ENCODE data around the gene NR1H2.
"Not testable (repeated sequence)": the region's sequence is repeated elsewhere in the genome, so short reads cannot be mapped to it uniquely, and the experiment has no call there.

The NR1H2 gene

DNA sequence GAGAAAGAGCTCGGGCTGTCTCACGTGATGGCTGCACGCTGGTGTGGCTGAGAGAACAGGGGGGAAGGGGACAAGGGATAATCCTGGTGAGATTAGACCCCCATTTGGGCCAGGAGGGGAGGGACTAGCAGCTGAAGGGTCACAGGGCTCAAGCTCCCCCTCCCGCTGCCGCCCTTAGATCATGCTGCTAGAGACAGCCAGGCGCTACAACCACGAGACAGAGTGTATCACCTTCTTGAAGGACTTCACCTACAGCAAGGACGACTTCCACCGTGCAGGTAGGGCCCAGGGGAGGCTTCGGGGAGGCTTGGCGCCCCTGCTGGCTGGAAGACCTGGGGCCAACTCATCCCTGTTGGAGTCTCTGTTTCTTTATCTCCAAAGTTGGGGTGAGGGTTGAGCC lies 3.3 kb downstream of the NR1H2 start:
- DNase-seq, result no peak

DNA sequence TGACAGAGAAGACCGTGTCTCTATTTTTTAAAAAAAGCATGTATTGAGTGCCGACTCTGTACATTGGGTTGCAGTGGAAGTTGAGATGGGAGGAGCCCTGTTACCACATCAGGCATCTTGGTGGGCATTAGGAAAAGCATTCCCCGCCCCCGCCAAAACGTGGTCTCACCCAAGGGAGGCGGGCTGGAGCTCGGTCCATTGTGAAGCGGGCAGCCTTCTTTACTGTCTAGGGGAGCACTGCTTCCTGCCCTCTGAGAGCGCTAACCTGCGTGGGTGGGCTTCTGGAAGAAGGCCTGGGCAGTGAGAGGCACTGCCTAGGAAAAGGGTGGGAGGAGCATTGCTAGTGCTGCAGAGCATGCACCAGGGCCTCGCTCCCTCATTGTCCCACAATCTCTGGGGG lies 3.9 kb downstream of the NR1H2 start:
- DNase-seq, result no peak

DNA sequence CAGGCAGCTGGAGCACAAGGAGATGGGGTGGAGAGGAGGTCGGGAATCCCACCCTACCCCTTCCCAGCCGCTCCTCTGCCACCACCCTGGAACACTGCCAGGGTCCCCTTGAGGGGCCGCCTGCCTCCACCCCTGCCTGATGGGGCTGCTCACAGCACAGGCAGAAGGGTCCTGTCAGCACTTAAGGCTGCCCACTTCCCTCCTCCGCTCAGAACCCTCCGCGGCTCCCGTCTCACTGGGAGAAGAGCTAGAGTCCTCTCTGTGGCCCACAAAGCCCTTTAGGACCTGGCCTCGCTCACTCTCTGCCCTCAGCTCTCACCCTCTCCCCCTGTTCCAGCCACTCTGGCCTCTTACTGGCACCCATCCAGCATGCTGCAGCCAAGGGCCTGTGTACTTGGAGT lies 4.5 kb downstream of the NR1H2 start:
- no peak for DNase-seq

DNA sequence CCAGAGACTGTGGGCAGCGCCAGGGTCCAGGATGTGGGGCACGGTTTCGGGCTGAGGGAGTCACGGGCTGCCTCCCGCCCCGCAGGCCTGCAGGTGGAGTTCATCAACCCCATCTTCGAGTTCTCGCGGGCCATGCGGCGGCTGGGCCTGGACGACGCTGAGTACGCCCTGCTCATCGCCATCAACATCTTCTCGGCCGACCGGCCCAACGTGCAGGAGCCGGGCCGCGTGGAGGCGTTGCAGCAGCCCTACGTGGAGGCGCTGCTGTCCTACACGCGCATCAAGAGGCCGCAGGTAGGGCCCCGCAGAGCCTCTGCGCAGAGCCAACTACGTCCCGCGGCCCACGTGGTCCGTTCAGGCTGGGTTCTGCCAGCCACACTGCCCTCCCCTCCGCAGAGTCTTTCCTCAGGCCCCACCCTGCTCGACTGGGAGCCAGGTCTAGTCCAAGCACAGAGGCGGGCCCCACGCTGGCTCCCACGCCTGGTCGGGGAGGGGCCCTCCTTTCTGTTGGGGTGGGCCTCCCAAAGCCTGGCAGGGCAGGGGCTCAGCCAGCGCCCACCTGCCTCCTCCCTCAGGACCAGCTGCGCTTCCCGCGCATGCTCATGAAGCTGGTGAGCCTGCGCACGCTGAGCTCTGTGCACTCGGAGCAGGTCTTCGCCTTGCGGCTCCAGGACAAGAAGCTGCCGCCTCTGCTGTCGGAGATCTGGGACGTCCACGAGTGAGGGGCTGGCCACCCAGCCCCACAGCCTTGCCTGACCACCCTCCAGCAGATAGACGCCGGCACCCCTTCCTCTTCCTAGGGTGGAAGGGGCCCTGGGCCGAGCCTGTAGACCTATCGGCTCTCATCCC lies 5.8 kb downstream of the NR1H2 start:
- DNase-seq, result no peak

DNA sequence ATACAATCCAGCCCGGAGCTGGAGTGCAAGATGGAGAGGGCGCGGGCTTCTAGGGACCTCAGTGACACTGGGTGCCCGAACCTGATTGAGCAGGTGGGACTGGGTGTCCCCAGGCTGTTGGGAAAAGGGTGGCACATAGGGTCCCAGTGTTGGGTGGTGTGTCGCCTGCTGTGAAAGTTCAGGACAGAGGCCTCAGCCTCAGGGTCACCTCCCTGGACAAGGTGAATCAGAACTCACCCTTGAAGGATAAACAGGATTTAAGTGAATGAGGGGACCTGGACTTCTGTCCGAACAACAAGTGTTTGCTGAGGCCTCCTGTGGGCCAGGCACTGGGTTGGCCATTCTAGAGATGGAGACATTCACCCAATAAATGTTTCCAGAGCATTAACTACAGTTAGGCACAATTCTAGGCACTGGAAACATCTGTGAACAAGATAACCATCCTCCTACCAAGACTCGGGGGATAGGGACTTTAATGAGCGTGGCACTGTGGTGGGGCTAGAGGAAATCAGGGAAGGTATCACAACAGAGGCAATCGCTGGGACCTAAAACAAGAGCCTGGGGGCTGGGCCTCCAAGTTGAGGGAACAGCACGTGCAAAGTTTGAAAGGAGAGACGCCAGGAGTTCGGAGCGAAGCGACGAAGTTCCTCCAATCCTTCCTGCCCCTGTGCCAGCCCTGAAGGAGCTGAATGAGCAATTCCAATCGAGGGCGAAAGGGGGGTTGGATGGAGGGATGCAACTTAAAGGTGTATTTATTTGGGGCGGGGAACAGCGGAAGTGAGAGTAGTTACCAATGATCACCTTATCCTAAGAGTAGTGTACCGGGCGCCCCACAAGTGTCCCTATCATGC lies 7.0 kb downstream of the NR1H2 start:
- no peak for DNase-seq

DNA sequence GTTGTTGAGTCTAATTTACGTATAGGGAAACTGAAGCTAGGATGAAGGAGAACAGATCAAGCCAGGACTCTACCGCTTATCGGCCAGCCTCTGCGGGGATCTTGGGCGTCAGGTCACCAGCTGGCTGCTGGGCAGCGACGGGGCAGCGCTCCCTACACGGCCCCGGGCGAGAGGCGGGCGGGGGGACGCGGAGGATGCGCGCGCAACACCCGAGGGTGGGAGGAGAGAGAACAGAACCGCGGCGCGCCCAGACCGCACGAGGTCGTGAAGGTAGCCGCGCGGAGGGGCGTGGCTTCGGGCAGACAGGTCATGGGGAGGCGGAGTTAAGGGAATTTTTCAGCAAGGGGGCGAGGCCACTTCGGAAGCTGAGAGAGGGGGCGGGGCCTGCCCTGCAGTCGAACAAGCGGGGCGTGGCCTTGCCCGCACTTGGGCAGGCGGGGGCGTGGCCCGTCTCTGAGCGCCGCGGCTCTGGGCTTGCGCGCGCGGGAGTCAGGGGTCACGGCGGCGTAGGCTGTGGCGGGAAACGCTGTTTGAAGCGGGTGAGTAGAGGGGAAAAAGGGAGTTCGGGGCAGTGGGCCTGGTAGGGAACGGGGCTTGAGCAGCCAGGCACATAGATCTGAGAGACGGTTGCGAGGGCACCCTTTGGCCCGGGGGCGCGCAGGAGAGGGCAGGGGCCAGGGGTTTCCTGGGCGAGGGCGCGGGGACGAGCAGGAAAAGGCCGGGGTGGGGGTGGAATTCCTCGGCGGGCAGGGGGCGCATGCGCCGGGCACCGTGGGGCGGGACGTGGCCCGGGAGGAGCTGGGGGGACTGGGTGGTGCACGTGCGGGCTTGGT lies 7.8 kb downstream of the NR1H2 start, which contains the start of gene POLD1:
POLD1 (plus strand) TSS at position 496 of the 833 bp plus-strand sequence. CDS start 14,505 bp downstream, outside the sequence.
- DNase-seq, result peak; percentile 91

DNA sequence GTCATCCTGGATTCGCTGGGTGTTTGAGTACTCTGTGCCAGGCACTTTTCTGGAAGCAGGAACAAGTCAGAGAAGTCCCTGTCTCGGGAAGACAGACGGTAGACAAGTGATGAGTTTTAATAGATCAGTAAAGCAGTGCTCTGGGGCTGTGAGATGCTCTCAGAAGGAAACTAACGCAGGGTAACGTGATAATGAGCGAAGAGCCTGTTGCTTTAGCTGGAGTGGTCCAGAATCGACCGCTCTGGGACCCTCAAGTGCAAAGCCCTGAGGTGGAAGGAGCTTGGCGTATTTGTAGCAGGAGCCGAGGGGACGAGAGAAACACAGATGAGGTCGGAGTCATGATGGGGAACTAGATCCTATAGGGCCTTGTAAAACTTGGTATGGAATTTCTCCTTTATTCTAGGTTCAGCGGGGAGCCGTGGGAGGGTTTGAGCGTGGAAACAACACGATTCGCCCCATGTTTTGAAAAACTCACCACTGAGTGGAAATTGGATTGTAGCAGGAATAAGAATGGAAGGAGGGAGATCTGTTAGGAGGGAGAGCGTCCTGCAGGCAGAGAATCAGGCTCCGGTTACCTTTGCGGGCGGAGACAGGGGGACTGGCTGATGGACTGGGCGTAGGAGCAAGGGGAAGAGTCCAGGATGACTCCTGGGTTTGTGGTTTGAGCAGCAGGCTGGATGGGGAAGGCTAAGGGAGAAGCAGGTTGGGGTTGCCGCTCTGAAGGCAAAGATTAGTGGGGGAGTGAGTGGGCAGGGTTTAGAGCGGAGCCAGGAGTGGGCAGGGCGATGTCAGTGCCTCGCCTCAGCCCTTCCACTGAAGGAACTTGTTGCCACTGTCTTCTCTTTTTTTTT lies 8.7 kb downstream of the NR1H2 start:
- no peak for DNase-seq

DNA sequence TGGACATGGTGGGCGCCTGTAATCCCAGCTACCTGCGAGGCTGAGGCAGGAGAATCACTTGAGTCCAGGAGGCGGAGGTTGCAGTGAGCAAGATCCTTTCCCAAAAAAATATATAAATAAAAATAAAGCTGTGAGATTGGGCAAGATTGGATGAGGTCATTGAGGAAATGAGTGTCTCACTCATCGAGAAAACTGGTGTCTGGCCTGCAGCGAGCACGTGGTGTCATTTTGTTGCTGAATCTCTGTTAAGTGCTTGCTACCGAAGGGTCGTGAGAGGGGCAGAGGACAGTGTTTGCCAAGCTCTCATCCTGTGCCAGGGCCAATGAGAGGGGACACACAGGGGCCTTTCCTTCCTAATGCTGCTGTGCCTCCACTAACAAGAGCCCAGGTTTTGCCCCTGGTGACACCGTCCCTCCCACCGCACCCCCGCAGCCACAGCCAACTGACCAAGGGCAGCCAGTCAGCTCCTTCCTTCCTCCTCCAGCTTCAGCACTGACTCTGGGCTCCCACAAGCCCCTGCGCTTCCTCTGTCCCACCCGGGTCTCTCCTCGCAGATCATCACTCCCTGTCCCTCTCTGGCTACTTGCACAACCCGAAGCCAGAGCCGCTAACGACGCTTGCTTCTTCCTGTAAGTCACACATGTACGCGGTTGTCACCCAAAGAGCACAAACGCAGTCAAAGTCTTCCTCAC lies 11.1 kb downstream of the NR1H2 start:
- DNase-seq, result no peak

DNA sequence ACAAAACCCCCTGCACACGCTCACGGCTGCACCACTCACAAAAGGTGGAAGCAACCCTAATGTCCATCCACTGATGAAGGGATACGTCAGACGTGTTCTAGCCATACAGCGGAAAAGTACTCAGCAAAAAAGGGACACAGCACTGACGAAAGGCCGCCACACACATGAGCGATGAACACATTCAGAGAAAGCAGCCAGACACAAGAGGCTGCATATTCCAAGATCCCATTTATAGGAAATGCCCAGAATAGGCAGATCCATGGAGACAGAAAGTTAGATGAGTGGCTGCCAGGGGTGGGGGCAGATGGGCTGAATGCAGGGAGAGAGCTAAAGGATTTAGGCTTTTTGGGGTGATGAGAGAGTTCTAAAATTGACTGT lies 11.6 kb downstream of the NR1H2 start:
- DNase-seq, result no peak

DNA sequence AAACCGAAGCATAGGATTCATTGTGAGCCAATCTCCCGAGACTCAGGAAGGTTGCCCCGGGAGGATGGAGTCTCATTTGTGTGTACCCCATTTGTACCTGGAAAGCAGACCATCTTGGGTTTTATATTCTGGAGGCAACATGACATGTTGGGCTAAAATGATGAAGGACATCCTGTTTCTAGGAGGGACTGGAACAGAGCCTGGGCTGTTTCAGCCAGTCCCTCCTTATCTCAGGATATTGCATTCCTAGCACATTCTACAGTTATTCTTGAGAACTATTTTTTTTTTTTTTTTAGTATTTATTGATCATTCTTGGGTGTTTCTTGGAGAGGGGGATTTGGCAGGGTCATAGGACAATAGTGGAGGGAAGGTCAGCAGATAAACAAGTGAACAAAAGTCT lies 14.0 kb downstream of the NR1H2 start:
- DNase-seq, result not testable (repeated sequence)

DNA sequence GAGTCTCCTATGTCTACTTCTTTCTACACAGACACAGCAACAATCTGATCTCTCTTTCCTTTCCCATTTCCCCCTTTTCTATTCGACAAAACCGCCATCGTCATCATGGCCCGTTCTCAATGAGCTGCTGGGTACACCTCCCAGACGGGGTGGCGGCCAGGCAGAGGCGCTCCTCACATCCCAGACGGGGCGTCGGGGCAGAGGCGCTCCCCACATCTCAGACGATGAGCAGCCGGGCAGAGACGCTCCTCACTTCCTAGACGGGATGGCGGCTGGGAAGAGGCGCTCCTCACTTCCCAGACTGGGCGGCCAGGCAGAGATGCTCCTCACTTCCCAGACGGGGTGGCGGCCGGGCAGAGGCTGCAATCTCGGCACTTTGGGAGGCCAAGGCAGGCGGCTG lies 14.7 kb downstream of the NR1H2 start:
- not testable (repeated sequence) for DNase-seq

DNA sequence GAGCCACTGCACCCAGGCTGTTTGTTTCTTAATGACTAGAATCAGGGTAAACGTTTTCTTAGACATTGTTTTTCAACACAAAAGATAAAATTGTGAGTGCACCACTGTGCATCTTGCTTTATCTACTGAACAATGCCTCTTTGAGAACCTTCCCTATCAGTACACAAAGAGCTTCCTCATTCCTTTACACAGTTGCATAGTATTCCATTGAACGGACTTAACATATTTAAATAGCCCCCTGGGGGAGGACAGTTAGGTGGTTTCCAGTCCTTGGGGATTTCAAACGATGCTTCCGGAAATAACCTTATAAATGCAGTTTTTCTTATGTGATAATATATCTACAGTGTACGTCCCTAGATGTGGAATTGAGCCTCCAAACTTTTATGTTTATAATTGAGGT lies 16.5 kb downstream of the NR1H2 start:
- DNase-seq, result no peak

DNA sequence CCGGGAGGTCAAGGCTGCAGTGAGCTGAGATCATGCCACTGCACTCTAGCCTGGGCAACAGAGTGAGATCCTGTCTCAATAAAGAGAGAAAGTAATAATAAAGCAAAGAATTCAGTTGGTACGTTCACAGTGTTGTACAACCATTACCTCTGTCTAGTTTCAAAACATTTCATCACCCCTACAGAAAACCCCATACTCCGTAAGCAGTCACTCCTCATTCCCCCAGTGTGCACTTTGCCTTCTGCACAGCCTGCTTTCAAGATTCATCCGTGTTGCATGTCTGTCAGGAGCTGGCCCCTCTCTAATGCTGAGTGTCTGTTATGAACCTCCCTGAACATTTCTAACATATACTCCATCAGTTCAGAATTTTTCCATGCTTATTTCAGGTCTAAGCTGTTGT lies 17.3 kb downstream of the NR1H2 start:
- DNase-seq, result no peak

DNA sequence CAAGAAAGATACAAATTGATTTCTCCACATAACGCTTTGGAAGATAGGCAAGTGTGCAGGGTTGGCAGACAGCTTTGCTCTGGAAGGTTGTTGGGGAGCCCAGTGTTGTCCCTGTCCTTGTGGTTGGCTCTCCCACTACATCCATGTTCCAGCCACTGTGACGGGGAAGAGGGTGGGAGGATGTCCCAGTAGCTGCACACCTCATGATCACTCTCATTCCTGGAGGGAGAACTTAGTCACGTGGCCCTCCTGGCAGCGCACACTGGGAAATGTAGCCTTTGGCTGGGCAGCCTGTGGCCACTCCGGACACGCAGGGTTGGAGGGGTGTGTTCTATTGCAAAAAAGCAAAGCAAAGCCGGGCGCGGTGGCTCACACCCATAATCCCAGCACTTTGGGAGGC lies 17.8 kb downstream of the NR1H2 start:
- no peak for DNase-seq

DNA sequence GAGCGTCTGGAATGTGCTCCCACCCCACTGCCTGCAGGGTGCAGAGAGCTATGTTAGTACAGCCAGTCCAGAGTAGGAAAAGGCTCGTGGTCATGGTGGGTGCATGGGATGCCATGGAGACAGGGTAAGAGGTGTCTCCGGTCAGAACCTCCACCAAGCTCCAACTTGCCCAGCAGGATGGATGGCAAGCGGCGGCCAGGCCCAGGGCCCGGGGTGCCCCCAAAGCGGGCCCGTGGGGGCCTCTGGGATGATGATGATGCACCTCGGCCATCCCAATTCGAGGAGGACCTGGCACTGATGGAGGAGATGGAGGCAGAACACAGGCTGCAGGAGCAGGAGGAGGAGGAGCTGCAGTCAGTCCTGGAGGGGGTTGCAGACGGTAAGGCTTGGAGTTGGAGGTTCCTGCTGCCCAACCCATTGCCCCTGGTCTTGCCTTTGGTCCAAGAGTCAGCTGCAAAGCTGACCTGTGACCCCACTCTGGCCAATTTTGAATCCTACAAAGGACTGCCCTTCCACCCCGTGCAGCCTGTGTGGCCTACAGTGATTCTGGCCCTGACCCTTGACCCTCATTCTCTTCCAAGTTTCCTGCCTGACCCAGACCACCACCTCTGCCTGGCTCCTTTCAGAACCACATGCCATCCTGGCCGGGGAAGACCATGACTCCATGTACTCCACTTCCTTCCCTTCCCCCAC lies 22.6 kb downstream of the NR1H2 start:
- DNase-seq, result no peak

DNA sequence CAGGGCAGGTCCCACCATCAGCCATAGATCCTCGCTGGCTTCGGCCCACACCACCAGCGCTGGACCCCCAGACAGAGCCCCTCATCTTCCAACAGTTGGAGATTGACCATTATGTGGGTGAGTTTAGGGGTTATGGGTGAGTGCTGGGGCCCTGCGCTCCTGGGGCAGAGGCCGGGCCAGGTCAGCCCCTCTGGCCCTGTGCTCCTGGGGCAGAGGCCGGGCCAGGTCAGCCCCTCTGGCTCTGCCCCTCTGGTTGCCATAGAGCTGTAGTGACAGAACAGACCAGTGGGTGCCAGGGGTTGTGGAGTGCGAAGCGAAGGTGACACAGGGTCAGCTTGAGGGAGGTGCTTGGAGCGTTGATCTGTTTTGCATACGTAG lies 23.1 kb downstream of the NR1H2 start:
- no peak for DNase-seq

DNA sequence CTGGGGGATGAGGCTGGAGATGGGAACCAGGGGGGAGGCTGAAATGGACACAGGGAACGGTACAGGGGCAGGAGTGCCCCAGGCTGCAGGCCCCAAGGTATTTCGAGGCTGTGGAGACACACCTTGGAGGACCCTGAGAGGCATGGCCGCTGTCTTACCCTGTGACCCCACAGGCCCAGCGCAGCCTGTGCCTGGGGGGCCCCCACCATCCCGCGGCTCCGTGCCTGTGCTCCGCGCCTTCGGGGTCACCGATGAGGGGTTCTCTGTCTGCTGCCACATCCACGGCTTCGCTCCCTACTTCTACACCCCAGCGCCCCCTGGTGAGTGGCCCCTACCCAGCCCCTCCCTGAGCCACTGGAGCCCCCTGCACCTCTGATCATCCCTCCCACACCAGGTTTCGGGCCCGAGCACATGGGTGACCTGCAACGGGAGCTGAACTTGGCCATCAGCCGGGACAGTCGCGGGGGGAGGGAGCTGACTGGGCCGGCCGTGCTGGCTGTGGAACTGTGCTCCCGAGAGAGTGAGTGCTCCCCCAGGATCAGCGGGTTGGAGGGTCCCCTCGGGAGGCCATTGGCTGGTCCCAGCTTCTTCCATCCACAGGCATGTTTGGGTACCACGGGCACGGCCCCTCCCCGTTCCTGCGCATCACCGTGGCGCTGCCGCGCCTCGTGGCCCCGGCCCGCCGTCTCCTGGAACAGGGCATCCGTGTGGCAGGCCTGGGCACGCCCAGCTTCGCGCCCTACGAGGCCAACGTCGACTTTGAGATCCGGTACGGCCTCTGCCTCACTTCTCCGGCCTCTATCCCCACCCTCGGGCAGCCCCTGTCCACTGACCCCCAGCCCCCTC lies 25.6 kb downstream of the NR1H2 start:
- DNase-seq, result no peak

DNA sequence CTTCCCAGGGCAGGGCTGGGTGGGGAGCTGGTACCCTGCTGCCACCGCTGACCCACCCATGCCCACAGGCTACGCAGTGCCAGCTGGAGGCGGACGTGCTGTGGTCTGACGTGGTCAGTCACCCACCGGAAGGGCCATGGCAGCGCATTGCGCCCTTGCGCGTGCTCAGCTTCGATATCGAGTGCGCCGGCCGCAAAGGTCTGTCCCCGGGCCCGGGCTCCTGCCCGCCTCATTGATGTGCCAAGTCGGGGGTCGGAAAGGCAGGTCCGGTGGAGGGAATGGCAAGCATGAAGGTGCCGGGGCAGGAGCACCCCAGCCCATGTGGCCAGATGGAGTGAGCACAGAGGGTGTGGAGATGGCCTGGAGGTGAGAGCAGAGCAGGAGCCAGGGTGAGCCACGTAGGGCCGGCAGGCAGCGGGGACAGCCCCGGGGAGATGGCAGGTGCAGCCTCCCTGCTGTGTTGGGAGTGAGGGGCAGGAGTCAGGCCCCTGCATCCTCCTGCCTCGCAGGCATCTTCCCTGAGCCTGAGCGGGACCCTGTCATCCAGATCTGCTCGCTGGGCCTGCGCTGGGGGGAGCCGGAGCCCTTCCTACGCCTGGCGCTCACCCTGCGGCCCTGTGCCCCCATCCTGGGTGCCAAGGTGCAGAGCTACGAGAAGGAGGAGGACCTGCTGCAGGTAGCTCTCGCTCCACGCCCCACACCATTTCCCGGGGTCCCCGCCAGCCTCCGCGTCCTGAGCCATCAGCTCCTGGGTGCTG lies 26.5 kb downstream of the NR1H2 start:
- no peak for DNase-seq

DNA sequence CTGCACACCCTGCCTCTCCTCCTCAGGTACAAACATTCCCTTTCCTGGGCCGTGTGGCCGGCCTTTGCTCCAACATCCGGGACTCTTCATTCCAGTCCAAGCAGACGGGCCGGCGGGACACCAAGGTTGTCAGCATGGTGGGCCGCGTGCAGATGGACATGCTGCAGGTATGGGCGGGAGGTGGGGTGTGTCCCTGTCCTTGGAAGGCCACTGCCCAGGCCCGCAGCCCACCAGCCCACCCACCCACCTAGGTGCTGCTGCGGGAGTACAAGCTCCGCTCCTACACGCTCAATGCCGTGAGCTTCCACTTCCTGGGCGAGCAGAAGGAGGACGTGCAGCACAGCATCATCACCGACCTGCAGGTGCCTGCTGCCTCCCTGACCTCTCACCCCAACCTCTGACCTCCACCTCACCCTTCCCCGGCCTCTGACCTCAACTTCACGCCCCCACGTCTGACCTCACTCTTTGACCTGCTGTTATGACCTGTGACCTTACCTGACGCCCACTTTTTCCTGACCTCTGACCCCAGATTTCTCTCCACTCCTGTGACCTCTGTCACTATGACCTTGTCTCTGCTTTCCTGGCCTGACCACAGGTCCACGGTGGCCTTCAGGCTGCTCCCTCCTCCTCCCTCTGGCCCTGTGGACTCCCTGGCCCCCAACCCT lies 30.0 kb downstream of the NR1H2 start:
- DNase-seq, result no peak
